Psoas muscle (tissue), 8 donors: ENCODE data around the gene NEU4. TPM values are rescaled to one million over a fixed set of nuclear protein-coding genes. Genes with fewer than 3 reads are reported as not detected.

Experiments
- ATAC-seq, 4 donors: fragments of 200-7000 bp; cut with Tn5 transposase; one replicate each; pipeline ENCODE4 v1.9.1; 2020; ENCODE audit warnings: moderate library complexity in 3 of 4, mild to moderate bottlenecking in 2 of 4
- DNase-seq, 2 donors: peaks; one replicate each; pipeline ENCODE4 v3.0.0-alpha.2; 2020
- H3K27ac ChIP-seq: fragments of 200-600 bp; one replicate; pipeline ENCODE4 v1.8.0; 2022
- H3K27me3 ChIP-seq, 3 donors: fragments of 200-600 bp in 1 of 3; one replicate each; pipeline versions ENCODE4 v1.6.1 to v1.8.0; 2013 to 2022; ENCODE audit warnings: low read length in 2 of 3, mild to moderate bottlenecking in 2 of 3, moderate library complexity in 1 of 3; ENCODE audit not compliant: insufficient read depth in 3 of 3
- H3K36me3 ChIP-seq, 2 donors: fragments of 200-600 bp in 1 of 2; one replicate each; pipeline versions ENCODE4 v1.6.1 to v1.8.0; 2013 to 2022; ENCODE audit warnings: low read depth in 1 of 2, mild to moderate bottlenecking in 1 of 2, moderate library complexity in 1 of 2; ENCODE audit not compliant: insufficient read depth in 1 of 2
- H3K4me1 ChIP-seq: fragments of 200-600 bp; one replicate; pipeline ENCODE4 v1.8.0; 2022
- H3K4me3 ChIP-seq: fragments of 200-600 bp; one replicate; pipeline ENCODE4 v1.8.0; 2022; ENCODE audit warnings: mild to moderate bottlenecking
- H3K9me3 ChIP-seq: fragments of 200-600 bp; one replicate; pipeline ENCODE4 v1.8.0; 2022
- CTCF ChIP-seq: fragments of 200-600 bp; IDR thresholded peaks from one replicate; pipeline ENCODE4 v1.8.0; 2022; ENCODE audit warnings: antibody characterized with exemption
- WGBS, 3 donors: extraction: QIAGEN DNeasy Blood & Tissue Kit; methylation state at CpG; one replicate each; pipeline versions ENCODE4 v1.1.6 to v1.1.7; 2013; 5-methylcytosine and 5-hydroxymethylcytosine counted together
- intact Hi-C, 2 donors: fragments of 100-400 bp; cut with DNase I; formaldehyde crosslinking; loops; one replicate each; pipeline versions ENCODE4 v1.11.0 to v1.14.2; 2022
- polyA plus RNA-seq, 3 donors: library from polyadenylated mRNA; stranded (reverse); fragments of 200-250 nt; gene quantifications; one replicate each; pipeline ENCODE4 v1.2.3, GENCODE V29; 2013
- total RNA-seq, 4 donors: library from RNA; stranded (reverse); fragmentation: NEBNext Ultra II Directional in 2 of 4; extraction: Animal tissue kit (Norgen Biotek cat#: 25700) in 2 of 4; gene quantifications; one replicate each; pipeline versions ENCODE4 v1.2.1 to v1.2.4, GENCODE V29; 2021 to 2023
- donor health status: healthy with polysubstance abuse.
- donor health status: DM: no; HTN: no; CAD: no; lungs with moderate emphysema.
- donor health status: Bipolar disorder and iron deficiency.
- donor health status: healthy.
- donor health status: DM: yes; HTN: yes; CAD: no.
- donor health status: DM: no; HTN: no; CAD: no.
- donor health status: DM: no; HTN: no; CAD: no.
- donor health status: DM: yes; HTN: yes; CAD: no.

NEU4 gene
- total and polyA plus RNA-seq, 7 donors, result 0.44 to 54.6 (median 7.5) TPM

- no peak overlapping the region for H3K27ac ChIP-seq
- TF ChIP-seq CTCF, result no peak
- no peaks in the 10 kb centered on the region for H3K9me3 ChIP-seq
- DNase-seq, result peak in 1 of 2 donors; percentile 53
- 54 to 79% (median 55%) methylated on average over 26 to 29 of the region's 29 CpGs for WGBS, 3 donors
- ATAC-seq, result peak in 1 of 4 donors; percentile 15
- intact Hi-C loops, result no loop called here
- no peak overlapping the region for H3K4me3 ChIP-seq
- peaks cover 0 to 2% (median 0%) of the 10 kb centered on the region in 3 donors for H3K27me3 ChIP-seq
- H3K4me1 ChIP-seq, result peaks cover 21% of the 10 kb centered on the region
- H3K36me3 ChIP-seq, result no peaks in the 10 kb centered on the region
Observed at GRCh38 chr2:241809383-241810306, 652 bp downstream of the NEU4 start.

- Histone ChIP-seq H3K36me3 (no peaks in the 10 kb centered on the region), H3K9me3 (no peaks in the 10 kb centered on the region), H3K27ac (no peak overlapping the region), H3K4me3 (no peak overlapping the region), H3K27me3 (no peaks in the 10 kb centered on the region), H3K4me1 (peaks cover 21% of the 10 kb centered on the region)
- intact Hi-C loops, result no loop called here
- DNase-seq (peak; percentile 36 to 84), ATAC-seq (peak; percentile 65 to 74 (median 70))
- TF ChIP-seq CTCF, result no peak
- 29 to 33% (median 29%) methylated on average over 25 to 28 of the region's 28 CpGs for WGBS, 3 donors
Observed at GRCh38 chr2:241810307-241811200, 1.6 kb downstream of the NEU4 start.

- Histone ChIP-seq H3K27ac (no peak overlapping the region), H3K36me3 (no peaks in the 10 kb centered on the region), H3K4me3 (no peak overlapping the region), H3K9me3 (no peaks in the 10 kb centered on the region), H3K27me3 (no peaks in the 10 kb centered on the region), H3K4me1 (peaks cover 21% of the 10 kb centered on the region)
- TF ChIP-seq CTCF, result no peak
- intact Hi-C loops, result no loop called here
- WGBS, 3 donors, result 53 to 68% (median 56%) methylated on average over 24 to 27 of the region's 27 CpGs
- DNase-seq, result peak; percentile 31 to 74
- ATAC-seq, result peak; percentile 32 to 58 (median 58)
Observed at GRCh38 chr2:241811201-241811951, 2.4 kb downstream of the NEU4 start.

GRCh38 chr2:241811952-241812729 is 3.1 kb downstream of the NEU4 start:
- intact Hi-C loops, result no loop called here
- H3K9me3 ChIP-seq, result no peaks in the 10 kb centered on the region
- peaks cover 21% of the 10 kb centered on the region for H3K4me1 ChIP-seq
- ATAC-seq (no peak), DNase-seq (peak in 1 of 2 donors; percentile 38)
- H3K27me3 ChIP-seq, result no peaks in the 10 kb centered on the region
- 63 to 76% (median 64%) methylated on average over 20 of the region's 20 CpGs for WGBS, 3 donors
- no peak overlapping the region for H3K4me3 ChIP-seq
- no peak for TF ChIP-seq CTCF
- H3K27ac ChIP-seq, result no peak overlapping the region
- no peaks in the 10 kb centered on the region for H3K36me3 ChIP-seq
